Neural progenitor cell (in vitro differentiated cells): Measurements from ENCODE around the gene HEPACAM.

Experiments used
- EZH2 ChIP-seq: fragments of 200-600 bp; sonication (generic); IDR thresholded peaks from 2 replicates; pipeline ENCODE4 v1.6.1; 2017; ENCODE audit warnings: antibody characterized with exemption, mild to moderate bottlenecking, moderate library complexity
- EZH2phosphoT487 ChIP-seq: fragments of 200-600 bp; sonication (generic); IDR thresholded peaks from 2 replicates; pipeline ENCODE4 v1.6.1; 2017; ENCODE audit warnings: antibody characterized with exemption
- TF ChIP-seq, protein P1 (sequence below): fragments of 200-600 bp; sonication (generic); IDR thresholded peaks from 2 replicates; pipeline ENCODE4 v1.5.1; 2017; ENCODE audit warnings: antibody characterized with exemption, mild to moderate bottlenecking

DNA sequence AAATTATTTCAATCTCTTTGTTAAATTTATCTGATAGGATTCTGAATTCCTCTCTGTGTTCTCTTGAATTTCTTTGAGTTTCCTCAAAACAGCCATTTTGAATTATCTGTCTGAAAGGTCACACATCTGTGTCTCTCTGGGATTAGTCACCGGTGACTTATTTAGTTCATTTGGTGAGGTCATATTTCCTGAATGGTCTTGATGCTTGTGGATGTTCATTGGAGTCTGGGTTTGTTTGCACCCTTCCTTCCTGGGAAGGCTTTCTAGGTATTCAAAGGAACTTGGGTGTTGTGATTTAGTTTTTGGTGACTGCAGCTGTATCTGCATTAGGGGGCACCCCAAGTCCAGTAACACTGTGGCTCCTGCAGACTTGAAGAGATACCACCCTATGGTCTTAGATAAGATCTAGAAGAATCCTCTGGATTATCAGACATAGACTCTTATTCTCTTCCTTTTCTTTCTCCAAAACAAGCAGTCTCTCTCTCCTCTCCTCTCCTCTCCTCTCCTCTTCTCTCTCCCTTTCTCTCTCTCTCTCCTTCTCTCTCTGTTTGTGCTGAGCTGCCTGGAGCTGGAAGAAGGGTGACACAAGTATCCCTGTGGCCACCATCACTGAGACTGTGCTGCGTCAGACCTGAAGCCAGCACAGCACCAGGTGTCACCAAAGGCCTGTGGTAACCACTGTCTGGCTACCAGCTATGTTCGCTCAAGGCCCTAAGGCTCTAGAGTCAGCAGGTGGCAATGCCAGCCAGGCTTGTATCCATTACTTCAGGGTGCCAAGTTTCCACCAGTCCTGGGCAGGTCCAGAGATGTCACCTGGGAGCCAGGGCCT lies 20.1 kb downstream of the HEPACAM start:
- no peak for TF ChIP-seq EZH2
- TF ChIP-seq, protein P1, sequence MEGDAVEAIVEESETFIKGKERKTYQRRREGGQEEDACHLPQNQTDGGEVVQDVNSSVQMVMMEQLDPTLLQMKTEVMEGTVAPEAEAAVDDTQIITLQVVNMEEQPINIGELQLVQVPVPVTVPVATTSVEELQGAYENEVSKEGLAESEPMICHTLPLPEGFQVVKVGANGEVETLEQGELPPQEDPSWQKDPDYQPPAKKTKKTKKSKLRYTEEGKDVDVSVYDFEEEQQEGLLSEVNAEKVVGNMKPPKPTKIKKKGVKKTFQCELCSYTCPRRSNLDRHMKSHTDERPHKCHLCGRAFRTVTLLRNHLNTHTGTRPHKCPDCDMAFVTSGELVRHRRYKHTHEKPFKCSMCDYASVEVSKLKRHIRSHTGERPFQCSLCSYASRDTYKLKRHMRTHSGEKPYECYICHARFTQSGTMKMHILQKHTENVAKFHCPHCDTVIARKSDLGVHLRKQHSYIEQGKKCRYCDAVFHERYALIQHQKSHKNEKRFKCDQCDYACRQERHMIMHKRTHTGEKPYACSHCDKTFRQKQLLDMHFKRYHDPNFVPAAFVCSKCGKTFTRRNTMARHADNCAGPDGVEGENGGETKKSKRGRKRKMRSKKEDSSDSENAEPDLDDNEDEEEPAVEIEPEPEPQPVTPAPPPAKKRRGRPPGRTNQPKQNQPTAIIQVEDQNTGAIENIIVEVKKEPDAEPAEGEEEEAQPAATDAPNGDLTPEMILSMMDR = no peak
- TF ChIP-seq EZH2phosphoT487 = no peak
